SU-DHL-6 (cell line): ENCODE results near the gene DIP2C.
"Not testable (repeated sequence)": the region's sequence is repeated elsewhere in the genome, so short reads cannot be mapped to it uniquely, and the experiment has no call there.

ENCODE experiments used
- H2AFZ ChIP-seq: fragments of 200-600 bp; sonication (generic); 2 replicates; pipeline ENCODE4 v1.6.1; 2014; ENCODE audit warnings: low read depth, mild to moderate bottlenecking, moderate library complexity, mixed read lengths, antibody characterized with exemption, low read length; ENCODE audit not compliant: severe bottlenecking
- H3F3A ChIP-seq: fragments of 200-600 bp; shearing (Covaris generic); 2 replicates; pipeline ENCODE4 v1.6.0; 2016; ENCODE audit warnings: antibody characterized with exemption, mild to moderate bottlenecking; ENCODE audit not compliant: insufficient read depth
- H3K27ac ChIP-seq: fragments of 200-600 bp; sonication (generic); 2 replicates; pipeline ENCODE4 v1.5.1; 2016; ENCODE audit warnings: low read depth, mild to moderate bottlenecking, low read length, moderate library complexity, mixed read lengths
- H3K27me3 ChIP-seq: fragments of 200-600 bp; sonication (generic), shearing (Covaris generic); 2 replicates; pipeline ENCODE4 v1.6.0; 2014; ENCODE audit warnings: mild to moderate bottlenecking, low read length
- H3K36me3 ChIP-seq: fragments of 200-600 bp; sonication (generic); 2 replicates; pipeline ENCODE4 v1.6.1; 2014; ENCODE audit warnings: mild to moderate bottlenecking, low read length, mixed read lengths
- H3K4me2 ChIP-seq: fragments of 300-600, 200-600 bp; shearing (Covaris generic), sonication (generic); 2 replicates; pipeline ENCODE4 v1.6.0; 2014; ENCODE audit warnings: low read length, low read depth, mild to moderate bottlenecking; ENCODE audit not compliant: poor library complexity, severe bottlenecking
- H3K4me3 ChIP-seq: fragments of 200-600 bp; sonication (generic); 2 replicates; pipeline ENCODE4 v1.5.1; 2014; ENCODE audit warnings: antibody characterized with exemption, low read length, mild to moderate bottlenecking, mixed read lengths; ENCODE audit not compliant: insufficient read depth, poor library complexity, severe bottlenecking
- H3K79me2 ChIP-seq: fragments of 200-600 bp; sonication (generic); 2 replicates; pipeline ENCODE4 v1.6.1; 2014; ENCODE audit warnings: mild to moderate bottlenecking, low read length, moderate library complexity; ENCODE audit not compliant: insufficient read depth
- H3K9ac ChIP-seq: fragments of 200-600 bp; sonication (generic); 2 replicates; pipeline ENCODE4 v1.7.0; 2014; ENCODE audit warnings: mild to moderate bottlenecking, low read length
- H3K9me2 ChIP-seq: fragments of 200-600 bp; sonication (generic); replicated peaks from 2 replicates; pipeline ENCODE4 v1.6.1; 2014; ENCODE audit warnings: low read length; ENCODE audit not compliant: insufficient read depth
- H3K9me3 ChIP-seq: fragments of 200-600 bp; sonication (generic); 2 replicates; pipeline ENCODE4 v1.6.1; 2014; ENCODE audit warnings: low read length, mixed read lengths; ENCODE audit not compliant: insufficient read depth
- H4K20me1 ChIP-seq: fragments of 200-600 bp; sonication (generic); 2 replicates; pipeline ENCODE4 v1.6.1; 2014; ENCODE audit warnings: low read depth, mild to moderate bottlenecking, antibody characterized with exemption, low read length, moderate library complexity, mixed read lengths
- CTCF ChIP-seq: fragments of 200-600 bp; sonication (generic); IDR thresholded peaks from one replicate; pipeline ENCODE4 v1.5.1; 2017; ENCODE audit warnings: antibody characterized with exemption, mild to moderate bottlenecking, low read length, moderate library complexity; ENCODE audit not compliant: insufficient read depth, poor library complexity, severe bottlenecking
- EZH2phosphoT487 ChIP-seq: fragments of 200-600 bp; sonication (generic), shearing (Covaris generic); conservative IDR thresholded peaks from 2 replicates; pipeline ENCODE4 v1.6.1; 2018; ENCODE audit warnings: mild to moderate bottlenecking, antibody characterized with exemption, low read length, moderate library complexity, mixed read lengths

DIP2C gene

GRCh38 chr10:369684-370448 lies 319.6 kb downstream of the DIP2C start:
- no peak overlapping the region for H2AFZ ChIP-seq
- no peaks in the 10 kb centered on the region for H3K36me3 ChIP-seq
- H3K9ac ChIP-seq, result no peak overlapping the region
- H3K4me3 ChIP-seq, result no peak overlapping the region
- no peaks in the 10 kb centered on the region for H3K9me3 ChIP-seq
- H3K9me2 ChIP-seq, result no peaks in the 10 kb centered on the region
- TF ChIP-seq EZH2phosphoT487, result no peak
- no peak for TF ChIP-seq CTCF
- H3K79me2 ChIP-seq, result no peaks in the 10 kb centered on the region
- no peaks in the 10 kb centered on the region for H4K20me1 ChIP-seq
- no peak overlapping the region for H3K27ac ChIP-seq
- H3K4me2 ChIP-seq, result no peak overlapping the region
- no peaks in the 10 kb centered on the region for H3F3A ChIP-seq
- H3K27me3 ChIP-seq, result no peaks in the 10 kb centered on the region

- Histone ChIP-seq H3K27ac (no peak overlapping the region), H3K36me3 (no peaks in the 10 kb centered on the region), H3K9ac (no peak overlapping the region)
Measured at GRCh38 chr10:369221-369683, 320.2 kb downstream of the DIP2C start.

GRCh38 chr10:368579-369220 lies 320.8 kb downstream of the DIP2C start:
- Histone ChIP-seq H3K9ac (no peak overlapping the region), H3F3A (no peaks in the 10 kb centered on the region), H3K36me3 (no peaks in the 10 kb centered on the region), H3K4me3 (no peak overlapping the region), H4K20me1 (no peaks in the 10 kb centered on the region), H3K9me2 (no peaks in the 10 kb centered on the region), H3K27me3 (no peaks in the 10 kb centered on the region), H3K9me3 (no peaks in the 10 kb centered on the region), H3K27ac (no peak overlapping the region), H3K79me2 (no peaks in the 10 kb centered on the region), H3K4me2 (no peak overlapping the region), H2AFZ (no peak overlapping the region)
- TF ChIP-seq CTCF (no peak), EZH2phosphoT487 (no peak)

More at GRCh38 chr10:369221-369683, 320.2 kb downstream of the DIP2C start:
- H3K27me3 ChIP-seq, result no peaks in the 10 kb centered on the region
- no peaks in the 10 kb centered on the region for H4K20me1 ChIP-seq
- no peak overlapping the region for H3K4me2 ChIP-seq
- H3K9me3 ChIP-seq, result no peaks in the 10 kb centered on the region
- H3K4me3 ChIP-seq, result no peak overlapping the region
- H3K79me2 ChIP-seq, result no peaks in the 10 kb centered on the region
- no peaks in the 10 kb centered on the region for H3F3A ChIP-seq
- H3K9me2 ChIP-seq, result no peaks in the 10 kb centered on the region
- TF ChIP-seq CTCF (no peak), EZH2phosphoT487 (no peak)
- no peak overlapping the region for H2AFZ ChIP-seq

- H3K9me2 ChIP-seq, H3K27ac ChIP-seq, H4K20me1 ChIP-seq, H2AFZ ChIP-seq, H3K36me3 ChIP-seq, H3K4me3 ChIP-seq, H3K4me2 ChIP-seq, H3K27me3 ChIP-seq, H3F3A ChIP-seq, H3K9me3 ChIP-seq, H3K9ac ChIP-seq, H3K79me2 ChIP-seq: not testable (repeated sequence)
Measured at GRCh38 chr10:368107-368506, 321.4 kb downstream of the DIP2C start.
